Mucosa of gallbladder (tissue), 1 donor: Measurements from ENCODE around the gene SH3GL2. TPM values are rescaled to one million over a fixed set of nuclear protein-coding genes. Genes with fewer than 3 reads are reported as not detected.

ENCODE experiments used
- DNase-seq: peaks from one replicate; pipeline ENCODE4 v3.0.0-alpha.2; 2020; ENCODE audit warnings: low spot score
- total RNA-seq: library from RNA; stranded (reverse); gene quantifications from one replicate; pipeline ENCODE4 v1.2.1, GENCODE V29; 2021
- donor health status: DM: no; HTN: no; CAD: no.

The SH3GL2 gene
- total RNA-seq: 0.17 TPM

- no peak for DNase-seq
Measured at GRCh38 chr9:17578911-17579793, at the start of gene SH3GL2. Gene SH3GL2, plus strand, starts transcription at chr9:17579066.

GRCh38 chr9:17531642-17532254 is 47.1 kb upstream of the SH3GL2 start:
- DNase-seq: peak; percentile 12

GRCh38 chr9:17532461-17532860 is 46.4 kb upstream of the SH3GL2 start:
- no peak for DNase-seq

- no peak for DNase-seq
Measured at GRCh38 chr9:17535176-17535575, 43.7 kb upstream of the SH3GL2 start.

- no peak for DNase-seq
Measured at GRCh38 chr9:17536027-17536426, 42.8 kb upstream of the SH3GL2 start.

GRCh38 chr9:17551023-17551422 is 27.8 kb upstream of the SH3GL2 start:
- DNase-seq: no peak

- no peak for DNase-seq
Measured at GRCh38 chr9:17555362-17556054, 23.4 kb upstream of the SH3GL2 start.

- no peak for DNase-seq
Measured at GRCh38 chr9:17556255-17556654, 22.6 kb upstream of the SH3GL2 start.

- no peak for DNase-seq
Measured at GRCh38 chr9:17556935-17557334, 21.9 kb upstream of the SH3GL2 start.

- DNase-seq: no peak
Measured at GRCh38 chr9:17571825-17572224, 7.0 kb upstream of the SH3GL2 start.

GRCh38 chr9:17574342-17574741 is 4.5 kb upstream of the SH3GL2 start:
- no peak for DNase-seq

GRCh38 chr9:17578577-17578910 is 322 bp upstream of the SH3GL2 start:
- DNase-seq: no peak

GRCh38 chr9:17580119-17580518 is 1.3 kb downstream of the SH3GL2 start:
- no peak for DNase-seq

GRCh38 chr9:17587113-17587512 is 8.2 kb downstream of the SH3GL2 start:
- DNase-seq: no peak

GRCh38 chr9:17588395-17588794 is 9.5 kb downstream of the SH3GL2 start:
- DNase-seq: no peak

- DNase-seq: no peak
Measured at GRCh38 chr9:17588941-17589340, 10.1 kb downstream of the SH3GL2 start.

- no peak for DNase-seq
Measured at GRCh38 chr9:17589771-17590170, 10.9 kb downstream of the SH3GL2 start.

GRCh38 chr9:17594961-17595360 is 16.1 kb downstream of the SH3GL2 start:
- DNase-seq: no peak

GRCh38 chr9:17597977-17598376 is 19.1 kb downstream of the SH3GL2 start:
- DNase-seq: no peak

- no peak for DNase-seq
Measured at GRCh38 chr9:17600962-17601593, 22.2 kb downstream of the SH3GL2 start.

- DNase-seq: no peak
Measured at GRCh38 chr9:17604556-17604955, 25.7 kb downstream of the SH3GL2 start.

- DNase-seq: no peak
Measured at GRCh38 chr9:17609312-17610005, 30.6 kb downstream of the SH3GL2 start.
